ENCODE measurements around the gene SCN10A. TPM values are rescaled to one million over a fixed set of nuclear protein-coding genes. Genes with fewer than 3 reads are reported as not detected.

Gene SCN10A
- total RNA-seq, 1 donor from 2014 or later: not detected

DNA sequence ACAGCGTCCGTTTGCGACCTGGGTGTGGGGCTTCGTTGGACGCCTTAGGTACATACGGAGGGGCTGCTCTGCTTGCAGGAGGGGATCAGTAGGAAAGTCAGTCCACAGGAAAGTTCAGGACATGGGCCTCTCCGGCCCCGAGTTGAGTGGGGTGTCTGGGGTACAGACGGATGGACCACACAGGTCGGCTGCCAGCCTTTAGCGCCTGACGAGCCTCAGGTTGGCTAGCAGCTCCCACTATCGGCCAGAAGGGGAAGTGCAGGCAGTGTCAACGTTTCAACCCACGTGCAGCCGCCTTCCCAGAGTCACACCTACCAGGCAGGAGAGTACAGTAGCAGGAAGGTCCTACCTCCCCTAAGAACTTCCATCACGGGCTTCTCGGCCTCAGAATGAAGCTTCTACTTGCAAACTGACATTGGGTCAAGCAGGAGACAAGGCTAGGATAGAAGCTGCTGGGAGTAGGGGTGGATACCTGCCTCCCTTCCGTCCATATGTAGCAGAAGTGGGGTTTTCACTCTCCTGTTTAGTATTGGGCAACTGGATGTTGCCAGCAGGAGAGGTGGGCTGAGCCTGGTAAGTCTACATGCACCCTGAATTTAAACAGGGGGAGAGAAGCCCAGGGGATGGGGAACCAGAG, 164.7 kb downstream of the SCN10A start:
- TF ChIP-seq, protein P1, sequence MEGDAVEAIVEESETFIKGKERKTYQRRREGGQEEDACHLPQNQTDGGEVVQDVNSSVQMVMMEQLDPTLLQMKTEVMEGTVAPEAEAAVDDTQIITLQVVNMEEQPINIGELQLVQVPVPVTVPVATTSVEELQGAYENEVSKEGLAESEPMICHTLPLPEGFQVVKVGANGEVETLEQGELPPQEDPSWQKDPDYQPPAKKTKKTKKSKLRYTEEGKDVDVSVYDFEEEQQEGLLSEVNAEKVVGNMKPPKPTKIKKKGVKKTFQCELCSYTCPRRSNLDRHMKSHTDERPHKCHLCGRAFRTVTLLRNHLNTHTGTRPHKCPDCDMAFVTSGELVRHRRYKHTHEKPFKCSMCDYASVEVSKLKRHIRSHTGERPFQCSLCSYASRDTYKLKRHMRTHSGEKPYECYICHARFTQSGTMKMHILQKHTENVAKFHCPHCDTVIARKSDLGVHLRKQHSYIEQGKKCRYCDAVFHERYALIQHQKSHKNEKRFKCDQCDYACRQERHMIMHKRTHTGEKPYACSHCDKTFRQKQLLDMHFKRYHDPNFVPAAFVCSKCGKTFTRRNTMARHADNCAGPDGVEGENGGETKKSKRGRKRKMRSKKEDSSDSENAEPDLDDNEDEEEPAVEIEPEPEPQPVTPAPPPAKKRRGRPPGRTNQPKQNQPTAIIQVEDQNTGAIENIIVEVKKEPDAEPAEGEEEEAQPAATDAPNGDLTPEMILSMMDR (IDR thresholded peaks at IDR 0.05; ENCODE audit: unreplicated experiment): peak; percentile 97
- H3K4me1 Mint-ChIP-seq (ENCODE audit: unreplicated experiment): no peaks in the 10 kb centered on the region
- no peaks in the 10 kb centered on the region for H3K9me3 Mint-ChIP-seq (ENCODE audit: unreplicated experiment)
- no peak overlapping the region for H3K27ac Mint-ChIP-seq (ENCODE audit: unreplicated experiment)
- peaks cover 8% of the 10 kb centered on the region for H3K27me3 Mint-ChIP-seq (ENCODE audit: unreplicated experiment)
- no peaks in the 10 kb centered on the region for H3K36me3 Mint-ChIP-seq (ENCODE audit: low read depth, unreplicated experiment)
- peak; percentile 74 for DNase-seq (ENCODE audit: low spot score)
- no peak overlapping the region for H3K4me3 Mint-ChIP-seq (ENCODE audit: unreplicated experiment)

DNA sequence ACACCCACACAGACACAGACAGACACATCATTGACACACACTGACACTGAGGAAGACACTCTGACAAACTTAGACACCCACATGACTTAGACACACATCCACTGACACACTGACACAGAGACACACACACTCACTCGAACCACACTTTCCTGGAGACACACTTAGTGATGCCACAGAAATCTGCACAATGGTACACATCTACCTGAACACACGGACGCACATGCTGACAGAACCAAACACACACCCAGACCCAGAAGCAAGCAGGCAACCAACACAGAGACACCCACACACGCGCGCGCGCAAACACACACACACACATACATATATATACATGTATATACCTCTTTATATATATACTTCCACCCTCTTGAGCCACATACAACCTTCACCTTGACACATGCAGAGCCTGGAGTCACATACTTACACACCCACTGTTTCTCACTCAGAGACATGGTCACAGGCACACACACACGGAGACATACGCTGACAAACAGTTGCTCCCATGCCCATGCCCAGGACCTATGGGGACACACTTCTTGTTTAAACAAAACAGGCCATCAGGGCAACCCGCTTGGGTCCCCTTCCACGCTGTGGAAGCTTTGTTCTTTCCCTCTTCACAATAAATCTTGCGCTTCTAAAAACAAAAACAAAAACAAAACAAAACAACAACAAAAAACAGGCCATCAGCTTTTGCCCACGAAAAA, 165.6 kb downstream of the SCN10A start:
- no peak overlapping the region for H3K27ac Mint-ChIP-seq (ENCODE audit: unreplicated experiment)
- peaks cover 6% of the 10 kb centered on the region for H3K27me3 Mint-ChIP-seq (ENCODE audit: unreplicated experiment)
- no peaks in the 10 kb centered on the region for H3K9me3 Mint-ChIP-seq (ENCODE audit: unreplicated experiment)
- H3K4me1 Mint-ChIP-seq (ENCODE audit: unreplicated experiment): no peaks in the 10 kb centered on the region
- no peak for DNase-seq (ENCODE audit: low spot score)
- H3K36me3 Mint-ChIP-seq (ENCODE audit: low read depth, unreplicated experiment): no peaks in the 10 kb centered on the region
- H3K4me3 Mint-ChIP-seq (ENCODE audit: unreplicated experiment): no peak overlapping the region
- TF ChIP-seq, protein P1 (IDR thresholded peaks at IDR 0.05; ENCODE audit: unreplicated experiment): no peak

DNA sequence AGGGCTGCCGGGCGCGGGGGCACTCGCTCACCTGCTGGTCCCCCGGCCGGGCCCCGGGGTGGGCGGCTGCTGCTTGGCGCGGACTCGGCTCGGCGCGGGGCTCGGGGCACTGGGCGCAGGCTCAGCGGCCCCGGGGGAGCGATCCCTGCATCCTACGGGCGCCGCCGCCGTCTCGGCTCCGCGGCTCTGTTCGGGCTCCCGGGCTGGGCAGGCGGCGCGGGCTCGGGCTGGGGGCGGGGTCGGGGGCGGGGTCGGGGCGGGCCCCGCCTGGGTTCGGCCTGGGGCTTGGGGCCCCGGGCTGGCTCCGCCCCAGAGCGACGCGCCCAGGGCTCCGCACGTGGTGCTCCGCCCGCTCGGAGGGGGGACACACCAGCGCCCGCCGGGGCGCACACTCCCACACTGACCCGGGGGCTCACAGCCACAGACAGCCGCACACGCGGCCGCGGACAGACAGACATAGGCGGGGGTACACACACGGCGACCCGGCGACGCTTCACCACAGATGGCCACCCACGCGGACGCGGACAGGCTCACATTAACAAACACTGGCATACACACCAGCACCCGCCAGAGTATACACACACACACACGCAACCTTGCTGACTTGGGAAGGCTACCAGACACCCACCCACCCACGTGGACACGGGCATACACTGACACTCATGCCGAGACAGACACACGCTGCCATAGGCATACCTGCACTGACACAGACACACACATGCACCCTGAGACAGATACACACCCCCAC, 166.3 kb downstream of the SCN10A start, which contains the start of gene SCN5A:
SCN5A (minus strand) TSS at position 188 of the 748 bp plus-strand sequence. CDS start 16,380 bp downstream, outside the sequence.
- H3K27me3 Mint-ChIP-seq (ENCODE audit: unreplicated experiment): peaks cover 7% of the 10 kb centered on the region

DNA sequence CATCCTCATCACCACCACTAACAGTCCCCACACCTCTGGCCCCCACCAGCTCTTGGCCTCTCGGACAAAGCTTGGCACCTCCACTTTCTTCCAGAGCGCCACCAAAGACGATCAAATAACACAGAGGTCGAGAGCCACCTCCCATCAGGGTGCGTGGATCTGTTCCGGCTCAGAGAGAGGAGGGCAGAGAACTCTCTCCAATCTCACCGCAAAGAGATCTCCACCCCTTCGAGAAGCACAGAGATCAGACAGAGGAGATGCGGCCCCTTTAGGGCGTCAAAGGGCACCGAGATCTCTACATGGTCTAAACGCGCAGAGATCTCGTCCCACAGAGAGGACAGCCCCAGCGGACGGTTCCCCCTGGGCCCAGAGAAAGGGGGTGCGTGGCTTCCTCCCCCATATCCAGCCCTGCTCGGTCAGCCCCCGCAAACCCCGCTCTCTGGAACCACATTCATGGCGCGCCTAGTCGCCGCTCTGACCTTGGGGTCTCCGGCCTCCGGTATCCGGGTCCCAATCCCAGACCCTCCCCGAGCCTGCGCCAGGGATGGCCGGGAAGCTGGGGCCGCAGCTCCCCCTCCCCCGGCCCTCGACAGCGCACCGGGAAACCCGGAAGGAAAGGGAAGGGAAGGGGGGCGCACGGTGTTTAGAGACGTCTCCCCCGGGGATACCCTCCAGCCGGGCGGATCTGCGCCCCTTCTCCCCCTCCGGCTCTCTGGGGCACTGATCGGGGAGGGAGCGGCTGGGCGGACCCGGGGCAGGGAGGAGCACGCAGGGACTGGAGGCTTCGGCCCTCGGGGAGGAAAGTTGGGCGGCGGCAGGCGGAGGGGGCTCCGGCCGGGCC, 167.1 kb downstream of the SCN10A start:
- H3K36me3 Mint-ChIP-seq (ENCODE audit: low read depth, unreplicated experiment): no peaks in the 10 kb centered on the region
- H3K9me3 Mint-ChIP-seq (ENCODE audit: unreplicated experiment): no peaks in the 10 kb centered on the region
- H3K27me3 Mint-ChIP-seq (ENCODE audit: unreplicated experiment): peaks cover 7% of the 10 kb centered on the region
- no peak overlapping the region for H3K27ac Mint-ChIP-seq (ENCODE audit: unreplicated experiment)
- H3K4me1 Mint-ChIP-seq (ENCODE audit: unreplicated experiment): no peaks in the 10 kb centered on the region
- no peak for DNase-seq (ENCODE audit: low spot score)
- TF ChIP-seq, protein P1 (IDR thresholded peaks at IDR 0.05; ENCODE audit: unreplicated experiment): no peak
- peak overlapping the region; percentile 85 for H3K4me3 Mint-ChIP-seq (ENCODE audit: unreplicated experiment)

More for the DNA sequence above, 166.3 kb downstream of the SCN10A start, which contains the start of gene SCN5A:
- no peaks in the 10 kb centered on the region for H3K36me3 Mint-ChIP-seq (ENCODE audit: low read depth, unreplicated experiment)
- no peak within 1 kb of the TSS for H3K27ac Mint-ChIP-seq (ENCODE audit: unreplicated experiment)
- TF ChIP-seq, protein P1 (IDR thresholded peaks at IDR 0.05; ENCODE audit: unreplicated experiment): no peak
- H3K4me3 Mint-ChIP-seq (ENCODE audit: unreplicated experiment): peak within 1 kb of the TSS; percentile 85
- no peaks in the 10 kb centered on the region for H3K4me1 Mint-ChIP-seq (ENCODE audit: unreplicated experiment)
- peak; percentile 53 for DNase-seq (ENCODE audit: low spot score)
- no peaks in the 10 kb centered on the region for H3K9me3 Mint-ChIP-seq (ENCODE audit: unreplicated experiment)

Data from endothelial cell (in vitro differentiated cells).